RWPE1 (cell line): Measurements from ENCODE around the gene CDK12.
A peak's percentile ranks its signal among the peaks of the same experiment; 100 is the strongest.

ENCODE experiments used
- CTCF ChIA-PET: fragments of 350-600 bp; sonication (Branson Sonifier 250); formaldehyde crosslinking; extraction: SDS; loops from one replicate; lab custom pipeline; 2021; lab: Yijun Ruan, JAX
- POLR2A ChIA-PET: fragments of 400-600 bp; formaldehyde crosslinking; extraction: SDS; loops from one replicate; lab custom pipeline; 2020; ENCODE audit warnings: antibody characterized with exemption; ENCODE audit not compliant: low non-redundant PET; lab: Yijun Ruan, JAX
- DNase-seq: peaks from one replicate; pipeline ENCODE4 v3.0.0; 2012; ENCODE audit warnings: low spot score
- H3K27ac ChIP-seq: fragments of 450-650 bp; 2 replicates; pipeline ENCODE4 v1.5.1; 2017
- TF ChIP-seq, protein P1 (sequence below): fragments of 450-650 bp; conservative IDR thresholded peaks from 2 replicates; pipeline ENCODE4 v1.5.1; 2017; ENCODE audit warnings: low read depth, mild to moderate bottlenecking

Gene CDK12

DNA sequence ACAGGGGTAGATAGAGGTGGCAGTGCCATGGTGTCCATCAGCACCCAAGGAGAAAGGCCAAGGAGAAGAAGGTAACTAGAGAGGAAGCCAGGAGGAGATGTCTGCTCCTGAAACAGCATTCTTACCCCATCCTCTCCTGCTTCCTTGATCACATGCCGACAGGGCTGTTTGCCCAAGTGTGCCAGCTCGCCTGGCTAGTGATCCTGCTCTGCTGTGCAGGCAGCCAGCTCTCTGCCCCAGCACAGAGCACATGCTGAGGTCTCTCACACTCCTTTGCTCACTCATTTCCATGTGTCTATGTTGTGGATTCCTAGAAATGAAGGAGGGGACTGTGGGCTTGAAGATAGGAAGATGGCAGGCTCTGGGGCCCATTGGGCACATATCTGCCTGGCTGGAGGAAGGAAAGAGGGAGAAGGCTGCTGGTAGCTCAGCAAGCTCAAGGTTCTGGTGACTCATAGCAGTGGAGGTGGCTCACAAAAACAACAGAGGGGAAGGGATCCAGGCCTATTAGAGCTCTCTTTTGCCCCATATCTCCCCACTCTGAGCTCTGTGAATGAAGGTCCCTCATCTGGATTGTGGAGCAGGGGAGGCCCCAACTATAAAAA is 92.2 kb downstream of the CDK12 start:
- 0 out of 2 replicates have a peak overlapping the region, but pooled peaks have one; percentile 10 for H3K27ac ChIP-seq
- ChIA-PET POLR2A (no interaction called here), CTCF (interaction anchor here (1.5 to 2.3 kb wide), 2 partner anchors 68 to 70 kb away, joined by 4 to 9 read pairs; no protein-coding TSS in a partner anchor)
- TF ChIP-seq, protein P1, sequence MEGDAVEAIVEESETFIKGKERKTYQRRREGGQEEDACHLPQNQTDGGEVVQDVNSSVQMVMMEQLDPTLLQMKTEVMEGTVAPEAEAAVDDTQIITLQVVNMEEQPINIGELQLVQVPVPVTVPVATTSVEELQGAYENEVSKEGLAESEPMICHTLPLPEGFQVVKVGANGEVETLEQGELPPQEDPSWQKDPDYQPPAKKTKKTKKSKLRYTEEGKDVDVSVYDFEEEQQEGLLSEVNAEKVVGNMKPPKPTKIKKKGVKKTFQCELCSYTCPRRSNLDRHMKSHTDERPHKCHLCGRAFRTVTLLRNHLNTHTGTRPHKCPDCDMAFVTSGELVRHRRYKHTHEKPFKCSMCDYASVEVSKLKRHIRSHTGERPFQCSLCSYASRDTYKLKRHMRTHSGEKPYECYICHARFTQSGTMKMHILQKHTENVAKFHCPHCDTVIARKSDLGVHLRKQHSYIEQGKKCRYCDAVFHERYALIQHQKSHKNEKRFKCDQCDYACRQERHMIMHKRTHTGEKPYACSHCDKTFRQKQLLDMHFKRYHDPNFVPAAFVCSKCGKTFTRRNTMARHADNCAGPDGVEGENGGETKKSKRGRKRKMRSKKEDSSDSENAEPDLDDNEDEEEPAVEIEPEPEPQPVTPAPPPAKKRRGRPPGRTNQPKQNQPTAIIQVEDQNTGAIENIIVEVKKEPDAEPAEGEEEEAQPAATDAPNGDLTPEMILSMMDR = no peak
- DNase-seq = no peak

DNA sequence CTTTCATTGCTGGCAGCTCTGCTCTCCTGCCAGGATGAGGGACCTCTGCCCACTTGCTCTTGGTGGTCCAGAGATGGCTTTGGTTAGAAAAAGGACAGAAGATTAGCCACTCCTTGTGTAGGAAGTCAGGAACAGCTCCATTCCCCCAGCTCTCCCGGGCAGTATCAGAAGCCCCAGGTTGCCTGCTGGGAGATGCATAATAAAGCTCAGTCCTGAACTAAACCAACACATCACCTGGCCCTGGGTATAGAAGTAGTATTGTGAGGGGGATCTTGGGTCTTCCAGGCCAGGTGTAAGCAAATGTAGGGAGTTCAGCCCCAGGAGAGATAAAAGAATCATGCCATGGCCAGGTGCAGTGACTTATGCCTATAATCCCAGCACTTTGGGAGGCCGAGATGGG is 94.1 kb downstream of the CDK12 start:
- TF ChIP-seq, protein P1 = no peak
- ChIA-PET POLR2A (no interaction called here), CTCF (interaction anchor here (0.5 to 2.8 kb wide), 2 partner anchors 8 to 30 kb away, joined by 3 to 12 read pairs; no protein-coding TSS in a partner anchor)
- H3K27ac ChIP-seq = no peak overlapping the region
- DNase-seq = no peak

DNA sequence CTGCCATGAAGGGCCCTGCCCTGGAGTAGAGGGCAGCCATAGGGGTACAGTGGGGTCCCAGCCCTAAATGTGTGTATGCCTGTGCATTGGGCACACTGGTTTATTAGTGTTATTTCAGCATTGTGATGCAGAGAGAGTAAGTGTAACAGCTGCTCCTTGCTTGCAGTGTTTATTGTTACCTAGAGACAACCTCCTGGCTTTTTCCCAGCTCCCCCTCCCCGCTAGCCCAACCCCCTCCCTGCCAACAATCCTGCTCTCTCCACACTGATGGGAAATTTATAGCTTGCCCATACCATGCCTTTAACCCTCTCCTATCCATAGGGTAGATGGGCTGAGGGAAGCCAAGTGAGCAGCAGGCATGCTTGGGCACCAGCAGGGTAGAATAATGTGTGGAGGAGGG is 95.1 kb downstream of the CDK12 start:
- no peak for DNase-seq
- H3K27ac ChIP-seq = no peak overlapping the region
- CTCF ChIA-PET = interaction anchor here (0.9 to 2.8 kb wide), 2 partner anchors 9 to 65 kb away, joined by 5 to 12 read pairs; no protein-coding TSS in a partner anchor
- TF ChIP-seq, protein P1 = no peak
- POLR2A ChIA-PET = no interaction called here

DNA sequence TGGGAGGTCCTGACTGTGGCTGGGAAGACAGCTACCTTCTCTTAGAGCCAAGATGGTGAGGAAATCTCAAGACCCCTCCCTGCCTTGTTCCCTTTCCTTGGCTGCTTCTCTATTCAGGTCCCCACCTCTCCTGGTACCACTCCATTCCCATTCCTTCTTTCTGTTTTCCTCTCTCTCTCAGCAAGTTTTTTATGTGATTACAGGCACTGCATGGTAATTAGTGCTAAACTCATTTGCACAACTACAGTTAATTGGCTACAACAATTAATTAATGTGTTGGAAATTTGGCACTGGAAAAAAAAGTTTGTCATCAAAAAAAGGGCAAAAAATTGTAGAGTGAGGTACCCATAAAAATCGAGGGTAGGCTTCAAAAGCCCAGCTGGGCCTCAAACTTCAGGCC is 101.1 kb downstream of the CDK12 start:
- no peak for DNase-seq
- CTCF ChIA-PET = interaction anchor here (0.6 kb wide), 1 partner anchor 59 kb away, joined by 3 read pairs; no protein-coding TSS in a partner anchor
- POLR2A ChIA-PET = no interaction called here
- TF ChIP-seq, protein P1 = no peak
- no peak overlapping the region for H3K27ac ChIP-seq

DNA sequence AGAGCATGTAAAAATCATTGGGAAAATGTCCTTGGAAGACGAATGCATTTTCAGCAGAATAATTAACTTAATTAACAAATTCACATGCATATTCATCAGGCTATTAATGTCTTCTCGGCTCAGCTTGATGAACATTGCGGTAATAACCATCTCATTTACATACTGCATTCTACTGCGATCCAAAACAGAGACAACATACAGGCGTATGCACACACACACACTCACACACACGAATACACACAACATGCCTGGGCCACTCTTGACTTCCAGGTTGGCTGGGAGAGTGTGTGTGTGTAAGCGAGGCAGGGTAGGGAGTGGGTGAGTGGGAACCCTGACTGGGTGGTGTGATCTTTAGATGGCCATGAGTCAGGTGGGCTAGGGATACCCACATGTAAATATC is 101.7 kb downstream of the CDK12 start:
- TF ChIP-seq, protein P1 = no peak
- H3K27ac ChIP-seq = no peak overlapping the region
- ChIA-PET POLR2A (no interaction called here), CTCF (interaction anchor here (0.6 kb wide), 1 partner anchor 58 kb away, joined by 3 read pairs; no protein-coding TSS in a partner anchor)
- no peak for DNase-seq

DNA sequence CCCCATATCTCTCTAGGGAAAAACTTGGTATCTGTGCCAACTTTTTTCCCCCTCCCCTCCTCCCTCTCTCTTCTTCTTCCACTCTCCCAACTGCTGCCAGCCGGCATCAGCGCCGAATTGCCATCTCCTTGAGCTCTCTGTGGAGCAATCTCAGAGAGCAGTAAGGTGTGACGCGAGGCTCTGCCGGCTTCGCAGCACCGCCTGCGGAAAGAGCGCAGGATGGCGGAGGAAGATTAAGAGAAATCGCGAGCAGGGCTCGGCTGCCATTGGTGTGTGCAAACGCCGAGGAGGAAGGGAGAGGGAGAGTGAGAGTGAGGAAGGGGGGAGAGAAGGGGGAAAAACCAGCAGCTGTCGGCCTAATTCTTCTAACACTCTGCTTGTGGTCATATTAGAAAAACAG is 102.2 kb downstream of the CDK12 start:
- no peak for DNase-seq
- CTCF ChIA-PET = no interaction called here
- H3K27ac ChIP-seq = no peak overlapping the region
- POLR2A ChIA-PET = no interaction called here
- TF ChIP-seq, protein P1 = no peak
